ENCODE data around the gene BIRC5. TPM values are rescaled to one million over a fixed set of nuclear protein-coding genes. Genes with fewer than 3 reads are reported as not detected.

The BIRC5 gene
- total RNA-seq, 4 donors from 2014 or later = 0.44 to 3.3 TPM; not detected in 2

DNA sequence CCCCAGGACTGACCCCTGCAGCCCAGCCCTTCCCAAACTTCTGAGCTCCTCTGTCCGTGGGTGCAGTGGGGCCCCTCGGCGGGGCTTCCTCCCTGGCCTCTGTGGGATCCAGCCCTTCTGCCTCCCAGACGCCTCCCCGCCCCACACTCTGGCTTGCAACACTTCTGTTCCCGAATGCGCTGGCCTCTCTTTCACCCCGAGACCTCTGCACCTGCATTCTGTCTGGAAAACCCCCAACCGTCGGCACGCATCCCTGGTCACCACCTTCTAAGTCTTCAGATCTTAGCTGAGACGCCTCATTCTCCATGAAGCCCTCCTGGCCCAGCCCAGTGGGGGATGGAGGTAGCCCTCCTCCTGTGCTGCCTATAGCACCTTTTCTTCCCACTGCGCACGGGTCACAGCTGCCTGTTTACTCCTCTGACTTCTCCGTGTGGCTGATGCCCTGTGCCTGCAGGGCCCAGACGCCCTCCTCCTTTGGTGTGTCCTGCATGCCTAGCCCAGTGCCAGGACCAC lies 43.8 kb downstream of the BIRC5 start:
- intact Hi-C loops (cut with DNase I; ENCODE audit: low total_unique reads) (no loop called here), in situ Hi-C loops (cut with MboI; ENCODE audit: low sequenced_read_pairs in 4 of 4) (no loop called here)
- Histone ChIP-seq H3K36me3 (no peaks in the 10 kb centered on the region), H3K27ac (peak overlapping the region; percentile 47 to 73 (median 68)), H3K9me3 (no peaks in the 10 kb centered on the region), H3K4me3 (no peak overlapping the region), H3K4me1 (peaks cover 8 to 10% of the 10 kb centered on the region in 2 donors), H3K27me3 (no peaks in the 10 kb centered on the region)
- no peak for TF ChIP-seq POLR2A (IDR thresholded peaks at IDR 0.05)
- no peak for DNase-seq
- no peak for ATAC-seq

DNA sequence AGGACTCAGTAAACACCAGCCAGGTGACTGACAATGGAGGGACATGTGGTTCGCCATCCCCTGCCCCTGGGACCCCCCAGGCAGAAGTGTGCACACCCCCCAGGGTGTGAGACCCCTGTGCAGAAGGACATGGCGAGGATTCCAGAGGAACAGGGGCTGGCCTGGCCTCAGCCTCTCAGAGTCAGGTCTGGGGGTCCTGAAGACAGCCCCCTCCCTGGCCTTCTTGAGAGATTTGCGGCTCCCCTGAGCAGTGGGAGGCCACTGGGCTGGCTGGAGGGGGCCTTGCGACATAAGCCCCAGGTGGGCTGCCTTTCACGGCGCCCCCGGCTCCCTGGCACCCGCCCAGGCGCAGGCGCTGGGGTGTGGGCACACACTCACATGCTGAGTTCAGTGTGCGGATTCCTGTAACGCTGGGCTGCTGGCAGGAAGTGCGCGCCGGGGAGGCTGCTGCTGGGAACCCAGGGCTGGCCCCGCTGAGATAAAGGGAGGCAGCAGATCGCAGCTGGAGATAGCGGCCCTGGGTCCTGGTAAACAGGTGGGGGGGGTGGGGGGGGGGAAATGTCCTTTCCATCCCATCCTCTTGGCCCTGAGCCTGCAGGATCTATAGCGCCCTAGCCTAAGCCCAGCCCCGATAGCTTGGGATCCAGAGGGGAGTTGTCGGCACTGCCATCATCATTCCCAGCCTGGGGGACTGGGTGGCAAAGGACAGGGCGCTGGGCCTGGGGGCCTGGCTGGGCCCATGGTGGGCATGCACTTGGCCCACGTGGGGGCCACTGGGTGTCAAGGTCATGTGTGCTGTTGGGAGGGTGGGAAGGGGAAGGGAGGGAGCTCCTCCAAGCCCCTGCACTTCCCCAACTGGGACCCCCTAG lies 44.5 kb downstream of the BIRC5 start:
- Histone ChIP-seq H3K9me3 (no peaks in the 10 kb centered on the region), H3K27ac (peak overlapping the region; percentile 47 to 73 (median 68)), H3K4me3 (no peak overlapping the region), H3K36me3 (no peaks in the 10 kb centered on the region), H3K4me1 (peaks cover 8 to 11% of the 10 kb centered on the region in 2 donors), H3K27me3 (no peaks in the 10 kb centered on the region)
- intact Hi-C loops (cut with DNase I; ENCODE audit: low total_unique reads) = no loop called here
- DNase-seq (peak in 1 of 2 donors; percentile 34), ATAC-seq (no peak)
- in situ Hi-C loops (cut with MboI; ENCODE audit: low sequenced_read_pairs in 4 of 4) = no loop called here
- no peak for TF ChIP-seq POLR2A (IDR thresholded peaks at IDR 0.05)
- no peak for TF ChIP-seq CTCF (IDR thresholded peaks at IDR 0.05 in 4 of 5, conservative IDR thresholded peaks at IDR 0.05 in 1 of 5)

DNA sequence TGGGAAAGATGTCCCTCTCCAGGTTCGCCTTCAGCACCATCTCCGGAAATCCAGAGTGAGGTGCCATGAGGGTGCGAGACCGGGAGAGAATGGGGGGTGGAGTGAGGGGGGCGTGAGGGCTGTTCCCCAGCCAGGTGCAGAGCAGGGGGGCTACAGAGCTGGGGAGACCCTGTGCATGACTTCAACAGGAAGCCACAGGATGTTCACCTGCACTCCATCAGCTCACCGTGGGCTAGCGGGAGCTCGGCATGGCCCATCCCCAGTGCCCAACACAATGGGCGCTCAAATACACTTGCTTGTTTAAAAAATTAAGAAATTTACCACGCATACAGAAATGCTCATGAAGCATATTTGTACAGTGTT lies 45.1 kb downstream of the BIRC5 start:
- ATAC-seq (no peak), DNase-seq (no peak)
- in situ Hi-C loops (cut with MboI; ENCODE audit: low sequenced_read_pairs in 4 of 4) = no loop called here
- intact Hi-C loops (cut with DNase I; ENCODE audit: low total_unique reads) = no loop called here
- Histone ChIP-seq H3K9me3 (no peaks in the 10 kb centered on the region), H3K4me1 (peaks cover 3 to 16% of the 10 kb centered on the region in 2 donors), H3K36me3 (no peaks in the 10 kb centered on the region), H3K4me3 (no peak overlapping the region), H3K27me3 (no peaks in the 10 kb centered on the region), H3K27ac (peak overlapping the region in 3 of 4 donors; percentile 31 to 73 (median 71))
- TF ChIP-seq POLR2A (IDR thresholded peaks at IDR 0.05) = no peak
- TF ChIP-seq CTCF (IDR thresholded peaks at IDR 0.05 in 4 of 5, conservative IDR thresholded peaks at IDR 0.05 in 1 of 5) = no peak

GRCh38 chr17:78263063-78263735 lies 49.1 kb downstream of the BIRC5 start:
- intact Hi-C loops (cut with DNase I; ENCODE audit: low total_unique reads) = no loop called here
- Histone ChIP-seq H3K4me1 (peaks cover 12 to 13% of the 10 kb centered on the region in 2 donors), H3K27ac (peak overlapping the region; percentile 25 to 66 (median 64)), H3K36me3 (no peaks in the 10 kb centered on the region), H3K27me3 (no peaks in the 10 kb centered on the region), H3K4me3 (no peak overlapping the region), H3K9me3 (no peaks in the 10 kb centered on the region)
- in situ Hi-C loops (cut with MboI; ENCODE audit: low sequenced_read_pairs in 4 of 4) = no loop called here
- ATAC-seq = peak; percentile 23 to 43
- peak in 1 of 2 donors; percentile 31 for DNase-seq
- TF ChIP-seq POLR2A (IDR thresholded peaks at IDR 0.05) (no peak), CTCF (IDR thresholded peaks at IDR 0.05 in 4 of 5, conservative IDR thresholded peaks at IDR 0.05 in 1 of 5) (no peak)

Measured in gastrocnemius medialis (tissue), 4 donors.